ENCODE results near the gene BTN2A1. TPM values are rescaled to one million over a fixed set of nuclear protein-coding genes. Genes with fewer than 3 reads are reported as not detected.

BTN2A1 gene
- total RNA-seq, 1 experiment from 2014 or later: 11.2 TPM

DNA sequence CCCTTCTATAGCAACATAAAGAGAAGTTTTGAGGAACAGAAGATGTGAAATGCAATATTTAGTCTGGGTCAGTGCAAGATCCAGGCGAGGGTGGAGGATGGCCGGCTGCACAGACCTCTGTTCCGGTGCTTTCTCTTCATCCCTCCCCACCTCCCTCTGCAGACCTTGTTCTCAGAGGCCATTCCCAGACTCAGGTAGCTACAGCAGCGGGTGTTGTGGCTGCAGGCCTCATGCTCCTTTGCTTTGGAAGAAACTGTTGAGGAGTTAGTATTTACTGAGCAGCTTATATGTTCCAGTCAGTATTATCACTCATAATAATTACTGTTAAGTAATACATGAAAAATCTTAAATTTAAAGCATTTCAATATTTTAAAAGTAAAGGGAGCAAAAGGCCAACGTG is 15.8 kb upstream of the BTN2A1 start:
- no peak for TF ChIP-seq FOSL1 (IDR thresholded peaks at IDR 0.05; ENCODE audit: low read depth)
- TF ChIP-seq ELF1 (IDR thresholded peaks at IDR 0.05; ENCODE audit: borderline replicate concordance, low read depth): no peak
- TF ChIP-seq, protein P1, sequence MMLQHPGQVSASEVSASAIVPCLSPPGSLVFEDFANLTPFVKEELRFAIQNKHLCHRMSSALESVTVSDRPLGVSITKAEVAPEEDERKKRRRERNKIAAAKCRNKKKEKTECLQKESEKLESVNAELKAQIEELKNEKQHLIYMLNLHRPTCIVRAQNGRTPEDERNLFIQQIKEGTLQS (IDR thresholded peaks at IDR 0.05): no peak
- TF ChIP-seq, protein P2, sequence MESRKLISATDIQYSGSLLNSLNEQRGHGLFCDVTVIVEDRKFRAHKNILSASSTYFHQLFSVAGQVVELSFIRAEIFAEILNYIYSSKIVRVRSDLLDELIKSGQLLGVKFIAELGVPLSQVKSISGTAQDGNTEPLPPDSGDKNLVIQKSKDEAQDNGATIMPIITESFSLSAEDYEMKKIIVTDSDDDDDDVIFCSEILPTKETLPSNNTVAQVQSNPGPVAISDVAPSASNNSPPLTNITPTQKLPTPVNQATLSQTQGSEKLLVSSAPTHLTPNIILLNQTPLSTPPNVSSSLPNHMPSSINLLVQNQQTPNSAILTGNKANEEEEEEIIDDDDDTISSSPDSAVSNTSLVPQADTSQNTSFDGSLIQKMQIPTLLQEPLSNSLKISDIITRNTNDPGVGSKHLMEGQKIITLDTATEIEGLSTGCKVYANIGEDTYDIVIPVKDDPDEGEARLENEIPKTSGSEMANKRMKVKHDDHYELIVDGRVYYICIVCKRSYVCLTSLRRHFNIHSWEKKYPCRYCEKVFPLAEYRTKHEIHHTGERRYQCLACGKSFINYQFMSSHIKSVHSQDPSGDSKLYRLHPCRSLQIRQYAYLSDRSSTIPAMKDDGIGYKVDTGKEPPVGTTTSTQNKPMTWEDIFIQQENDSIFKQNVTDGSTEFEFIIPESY (IDR thresholded peaks at IDR 0.05; ENCODE audit: extremely low read depth, insufficient replicate concordance, low read length): no peak
- TF ChIP-seq EGR1 (IDR thresholded peaks at IDR 0.05; ENCODE audit: low read depth): no peak
- no peak for TF ChIP-seq SP1 (IDR thresholded peaks at IDR 0.05; ENCODE audit: low read depth)
- no peak for TF ChIP-seq TCF7L2 (IDR thresholded peaks at IDR 0.05; ENCODE audit: borderline replicate concordance, extremely low read depth, insufficient read depth, insufficient read length)
- TF ChIP-seq YY1 (IDR thresholded peaks at IDR 0.05; ENCODE audit: extremely low read depth, insufficient replicate concordance, low read depth, low read length): no peak
- TF ChIP-seq, protein P3, sequence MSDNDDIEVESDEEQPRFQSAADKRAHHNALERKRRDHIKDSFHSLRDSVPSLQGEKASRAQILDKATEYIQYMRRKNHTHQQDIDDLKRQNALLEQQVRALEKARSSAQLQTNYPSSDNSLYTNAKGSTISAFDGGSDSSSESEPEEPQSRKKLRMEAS (IDR thresholded peaks at IDR 0.05): no peak
- H3K36me3 ChIP-seq (ENCODE audit: control insufficient read depth in 1 of 2, insufficient read depth in 2 of 2, low read length in 2 of 2): no peaks in the 10 kb centered on the region
- H3K9ac ChIP-seq (ENCODE audit: low read length): no peak overlapping the region
- ATAC-seq (no peak), DNase-seq (ENCODE audit: low read depth, low spot score) (no peak)
- no peaks in the 10 kb centered on the region for H3K9me3 ChIP-seq (ENCODE audit: control insufficient read depth in 1 of 2, insufficient read depth in 1 of 2, low read depth in 1 of 2, low read length in 2 of 2)
- H3K27me3 ChIP-seq (ENCODE audit: insufficient read depth, low read length): no peaks in the 10 kb centered on the region
- H3K4me1 ChIP-seq (ENCODE audit: control insufficient read depth in 1 of 2, insufficient read depth in 2 of 2, low read length in 2 of 2): peaks cover 0 to 13% of the 10 kb centered on the region in 2 experiments; a peak in 3 of 4 replicates
- no peaks in the 10 kb centered on the region for H4K20me1 ChIP-seq (ENCODE audit: insufficient read depth)
- no peak overlapping the region for H3K4me3 ChIP-seq (replicated peaks in 1 of 2; ENCODE audit: low read depth in 1 of 2, low read length in 2 of 2)
- POLR2A ChIA-PET: no interaction called here
- H3K9me2 ChIP-seq (ENCODE audit: insufficient read depth): no peaks in the 10 kb centered on the region
- no peak overlapping the region for H3K27ac ChIP-seq (ENCODE audit: low read depth, low read length)
- H3K79me2 ChIP-seq (ENCODE audit: insufficient read depth, low read length): no peaks in the 10 kb centered on the region
- no peak overlapping the region for H2AFZ ChIP-seq (ENCODE audit: low read depth, low read length, poor library complexity, severe bottlenecking)
- H3K4me2 ChIP-seq (ENCODE audit: low read length): no peak overlapping the region
- RAD21 ChIA-PET (ENCODE audit: low non-redundant PET in 1 of 2, low total read pairs in 2 of 2, uncharacterized antibody in 2 of 2, unreplicated experiment in 2 of 2): no interaction called here
- intact Hi-C loops (cut with micrococcal nuclease): no loop called here
- CTCF ChIA-PET: no interaction called here
- no TSS peak for BruUV-seq (replicated peaks)
